Measurements from ENCODE around the gene GFPT2. TPM values are rescaled to one million over a fixed set of nuclear protein-coding genes. Genes with fewer than 3 reads are reported as not detected.
A peak's percentile ranks its signal among the peaks of the same experiment; 100 is the strongest.

GFPT2 gene
- total RNA-seq, 4 donors from 2014 or later = 5.5 to 15.6 (median 6.4) TPM; not detected in 1

DNA sequence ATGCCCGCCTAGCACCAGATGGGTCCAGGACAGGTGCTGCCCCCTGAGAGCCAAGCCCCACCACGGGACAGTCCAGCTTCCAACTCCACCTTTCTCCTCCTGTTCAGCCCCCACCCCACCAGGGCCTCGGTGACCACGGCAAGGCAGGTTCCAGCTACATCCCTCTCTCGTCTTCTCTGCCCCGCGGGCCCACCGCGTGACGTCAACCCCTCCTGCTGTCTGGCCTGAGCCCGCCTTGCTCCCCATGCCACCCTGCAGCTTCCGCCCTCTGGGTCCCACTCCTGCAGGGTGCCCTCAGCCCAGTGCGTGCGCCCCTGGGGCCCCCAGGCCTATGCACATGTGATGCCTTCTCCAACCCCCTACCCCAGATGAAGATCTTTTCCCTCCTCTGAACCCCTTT is 6.8 kb downstream of the GFPT2 start:
- H3K27me3 ChIP-seq = peaks cover 0 to 28% (median 0%) of the 10 kb centered on the region in 4 donors
- WGBS, 2 donors = 91 to 92% methylated on average over 13 to 14 of the region's 14 CpGs
- no peak overlapping the region for H3K27ac ChIP-seq
- H3K4me1 ChIP-seq = peaks cover 0 to 21% (median 9%) of the 10 kb centered on the region in 3 donors
- no peak for DNase-seq
- TF ChIP-seq POLR2A (IDR thresholded peaks at IDR 0.05) = no peak
- TF ChIP-seq, protein P1, sequence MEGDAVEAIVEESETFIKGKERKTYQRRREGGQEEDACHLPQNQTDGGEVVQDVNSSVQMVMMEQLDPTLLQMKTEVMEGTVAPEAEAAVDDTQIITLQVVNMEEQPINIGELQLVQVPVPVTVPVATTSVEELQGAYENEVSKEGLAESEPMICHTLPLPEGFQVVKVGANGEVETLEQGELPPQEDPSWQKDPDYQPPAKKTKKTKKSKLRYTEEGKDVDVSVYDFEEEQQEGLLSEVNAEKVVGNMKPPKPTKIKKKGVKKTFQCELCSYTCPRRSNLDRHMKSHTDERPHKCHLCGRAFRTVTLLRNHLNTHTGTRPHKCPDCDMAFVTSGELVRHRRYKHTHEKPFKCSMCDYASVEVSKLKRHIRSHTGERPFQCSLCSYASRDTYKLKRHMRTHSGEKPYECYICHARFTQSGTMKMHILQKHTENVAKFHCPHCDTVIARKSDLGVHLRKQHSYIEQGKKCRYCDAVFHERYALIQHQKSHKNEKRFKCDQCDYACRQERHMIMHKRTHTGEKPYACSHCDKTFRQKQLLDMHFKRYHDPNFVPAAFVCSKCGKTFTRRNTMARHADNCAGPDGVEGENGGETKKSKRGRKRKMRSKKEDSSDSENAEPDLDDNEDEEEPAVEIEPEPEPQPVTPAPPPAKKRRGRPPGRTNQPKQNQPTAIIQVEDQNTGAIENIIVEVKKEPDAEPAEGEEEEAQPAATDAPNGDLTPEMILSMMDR (IDR thresholded peaks at IDR 0.05) = no peak
- no peaks in the 10 kb centered on the region for H3K9me3 ChIP-seq
- intact Hi-C loops (cut with DNase I) = no loop called here
- H3K36me3 ChIP-seq = no peaks in the 10 kb centered on the region
- no peak overlapping the region for H3K4me3 ChIP-seq

DNA sequence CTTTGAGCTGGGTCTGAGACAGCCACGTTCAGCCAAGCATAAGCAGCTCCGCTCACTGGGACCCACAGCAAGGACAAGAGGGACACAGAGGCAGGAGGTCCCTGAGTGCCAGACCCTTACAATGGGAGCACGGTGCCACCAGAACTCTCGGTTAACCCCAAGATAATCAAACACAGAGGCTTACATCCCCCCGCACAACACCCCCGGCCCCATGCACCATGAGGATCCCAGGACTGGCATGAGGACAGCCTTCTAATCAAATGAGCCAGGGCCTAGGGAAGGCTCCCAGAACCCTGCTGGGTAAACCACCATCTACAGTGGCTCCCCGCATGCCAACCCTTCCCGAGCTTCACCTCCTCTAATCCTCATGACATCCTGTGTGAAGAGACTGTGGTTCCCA is 7.4 kb downstream of the GFPT2 start:
- no peak overlapping the region for H3K4me3 ChIP-seq
- no peaks in the 10 kb centered on the region for H3K36me3 ChIP-seq
- intact Hi-C loops (cut with DNase I) = no loop called here
- H3K27ac ChIP-seq = no peak overlapping the region
- no peaks in the 10 kb centered on the region for H3K9me3 ChIP-seq
- DNase-seq = no peak
- no peak for TF ChIP-seq POLR2A (IDR thresholded peaks at IDR 0.05)
- TF ChIP-seq, protein P1 (IDR thresholded peaks at IDR 0.05) = no peak
- WGBS, 2 donors = 81 to 87% methylated on average over 3 to 5 of the region's 8 CpGs
- peaks cover 0 to 20% (median 9%) of the 10 kb centered on the region in 3 donors for H3K4me1 ChIP-seq
- H3K27me3 ChIP-seq = peaks cover 0 to 22% (median 0%) of the 10 kb centered on the region in 4 donors

DNA sequence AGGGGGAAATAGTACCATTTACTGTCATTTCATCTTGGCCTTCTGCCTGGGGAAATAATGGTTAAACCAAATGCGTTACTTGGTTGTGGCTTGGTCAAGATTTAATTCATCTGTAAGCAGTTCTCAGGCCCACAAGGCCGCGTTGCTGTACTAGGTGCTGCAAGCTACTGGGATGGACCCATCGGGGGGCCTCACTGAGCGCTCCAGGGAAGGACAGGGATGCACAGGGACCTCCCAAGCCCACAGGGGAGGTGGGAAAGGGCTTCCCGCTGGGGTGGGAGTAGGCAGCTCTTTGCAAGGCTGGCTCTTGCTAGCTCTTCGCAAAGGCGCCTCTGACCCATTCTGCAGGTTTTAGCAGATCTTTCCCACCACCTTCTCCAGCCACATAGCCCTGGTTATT is 8.0 kb downstream of the GFPT2 start:
- Histone ChIP-seq H3K4me1 (peaks cover 0 to 20% (median 9%) of the 10 kb centered on the region in 3 donors), H3K9me3 (no peaks in the 10 kb centered on the region), H3K36me3 (no peaks in the 10 kb centered on the region), H3K27ac (no peak overlapping the region), H3K4me3 (no peak overlapping the region), H3K27me3 (peaks cover 0 to 16% (median 0%) of the 10 kb centered on the region in 4 donors)
- intact Hi-C loops (cut with DNase I) = no loop called here
- 84 to 90% methylated on average over 7 of the region's 8 CpGs for WGBS, 2 donors
- TF ChIP-seq POLR2A (IDR thresholded peaks at IDR 0.05) = no peak
- DNase-seq = no peak

DNA sequence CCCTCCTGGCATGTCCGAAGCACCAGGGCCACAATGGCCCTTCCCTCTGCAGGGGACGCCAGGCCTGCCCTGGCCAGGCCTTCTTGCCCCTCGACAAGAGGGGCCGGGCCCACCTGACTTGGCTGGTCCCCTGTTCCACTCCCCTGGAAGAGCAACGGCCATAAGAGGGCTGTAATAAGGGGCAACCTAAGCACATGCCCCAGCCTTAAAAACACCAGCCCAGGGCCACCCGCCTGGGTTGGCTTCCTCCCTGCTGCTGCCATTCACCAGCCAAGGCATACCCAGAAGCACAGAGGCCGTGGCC is 8.5 kb downstream of the GFPT2 start:
- Histone ChIP-seq H3K9me3 (no peaks in the 10 kb centered on the region), H3K36me3 (no peaks in the 10 kb centered on the region), H3K27ac (peak overlapping the region in 1 of 4 donors; percentile 44), H3K4me3 (no peak overlapping the region), H3K27me3 (peaks cover 0 to 11% (median 0%) of the 10 kb centered on the region in 4 donors), H3K4me1 (peaks cover 0 to 20% (median 9%) of the 10 kb centered on the region in 3 donors)
- WGBS, 2 donors = 67 to 100% methylated on average over 1 of the region's 7 CpGs
- TF ChIP-seq POLR2A (IDR thresholded peaks at IDR 0.05) = no peak
- TF ChIP-seq, protein P1 (IDR thresholded peaks at IDR 0.05) = no peak
- intact Hi-C loops (cut with DNase I) = no loop called here
- no peak for DNase-seq

DNA sequence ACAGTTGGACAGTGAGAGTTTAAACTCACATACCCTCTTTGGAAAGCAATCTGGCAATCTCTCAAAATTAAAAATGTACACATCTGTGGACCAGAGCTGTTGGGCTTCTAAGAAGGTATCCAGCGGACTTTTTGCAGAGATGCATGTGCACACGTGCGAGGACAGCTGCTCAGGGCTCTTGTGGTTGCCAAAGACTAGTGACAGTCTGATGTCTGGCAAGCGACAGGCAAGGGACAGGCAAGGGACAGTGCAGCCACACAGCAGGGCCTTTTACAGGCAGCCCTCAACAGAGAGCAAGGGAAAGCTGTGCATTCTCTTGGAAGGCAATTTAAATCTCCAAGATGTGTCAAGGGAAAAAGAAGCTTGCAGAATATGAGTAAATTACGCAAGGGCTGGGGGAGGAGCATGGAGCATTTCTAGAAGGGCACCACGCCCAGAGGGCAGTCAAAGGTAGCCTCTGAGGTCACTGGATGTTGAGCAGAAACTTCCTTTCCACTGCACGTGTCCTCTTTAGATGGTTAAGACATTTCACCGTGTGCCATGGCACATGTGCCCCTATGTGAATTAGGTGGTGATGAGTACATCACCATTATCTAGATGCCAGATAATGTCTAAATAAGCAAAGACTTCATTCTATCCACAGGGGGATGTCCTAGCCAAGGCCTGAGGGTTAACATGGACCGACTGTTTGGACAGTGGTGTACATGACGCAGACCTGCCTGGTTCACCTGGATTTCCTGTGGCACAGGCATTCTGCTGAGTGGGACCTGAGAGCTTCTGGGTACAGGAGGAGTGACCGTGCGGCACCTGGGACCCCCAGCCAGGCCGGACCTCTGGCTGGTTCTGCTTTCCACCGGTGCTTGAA is 9.1 kb downstream of the GFPT2 start:
- WGBS, 2 donors = 56 to 67% methylated on average over 9 to 10 of the region's 14 CpGs
- DNase-seq = no peak

More for the DNA sequence above, 9.1 kb downstream of the GFPT2 start:
- no peak for TF ChIP-seq POLR2A (IDR thresholded peaks at IDR 0.05)
- TF ChIP-seq, protein P1 (IDR thresholded peaks at IDR 0.05) = no peak
- intact Hi-C loops (cut with DNase I) = no loop called here
- Histone ChIP-seq H3K27ac (peak overlapping the region in 1 of 4 donors; percentile 44), H3K4me3 (no peak overlapping the region), H3K36me3 (no peaks in the 10 kb centered on the region), H3K27me3 (peaks cover 0 to 5% (median 0%) of the 10 kb centered on the region in 4 donors), H3K4me1 (peaks cover 0 to 20% (median 9%) of the 10 kb centered on the region in 3 donors), H3K9me3 (no peaks in the 10 kb centered on the region)

Measured in esophagus squamous epithelium (tissue), 5 donors.